Spleen (tissue), 11 donors: ENCODE data around the gene INTS1. TPM values are rescaled to one million over a fixed set of nuclear protein-coding genes. Genes with fewer than 3 reads are reported as not detected.

ENCODE experiments used
- DNase-seq: peaks from one replicate; pipeline ENCODE4 v3.0.0-alpha.2; 2020
- H3K27ac ChIP-seq, 8 donors: fragments of 200-600 bp; sonication (generic) in 7 of 8; 1 replicate in 4 of 8; 2 replicates in 4 of 8; pipeline versions ENCODE4 v1.5.0 to v1.8.0; 2016 to 2021; ENCODE audit warnings: inconsistent platforms in 4 of 8, mild to moderate bottlenecking in 4 of 8, moderate library complexity in 1 of 8
- H3K27me3 ChIP-seq, 7 donors: fragments of 200-600 bp; sonication (generic) in 6 of 7; replicated peaks in 1 of 7; 1 replicate in 4 of 7; 2 replicates in 3 of 7; pipeline versions ENCODE4 v1.5.0 to v1.8.0; 2016 to 2021; ENCODE audit warnings: inconsistent platforms in 3 of 7, mild to moderate bottlenecking in 1 of 7
- H3K36me3 ChIP-seq, 6 donors: fragments of 200-600 bp; sonication (generic) in 5 of 6; 1 replicate in 4 of 6; 2 replicates in 2 of 6; pipeline versions ENCODE4 v1.5.0 to v1.8.0; 2016 to 2021; ENCODE audit warnings: inconsistent platforms in 2 of 6
- H3K4me1 ChIP-seq, 6 donors: fragments of 200-600 bp; sonication (generic) in 5 of 6; 1 replicate in 3 of 6; 2 replicates in 3 of 6; pipeline versions ENCODE4 v1.5.0 to v1.8.0; 2016 to 2021; ENCODE audit warnings: inconsistent platforms in 3 of 6
- H3K4me3 ChIP-seq, 8 donors: fragments of 200-600 bp; sonication (generic) in 7 of 8; 1 replicate in 4 of 8; 2 replicates in 4 of 8; pipeline versions ENCODE4 v1.5.0 to v1.8.0; 2016 to 2021; ENCODE audit warnings: inconsistent platforms in 4 of 8, mild to moderate bottlenecking in 4 of 8, moderate library complexity in 2 of 8
- H3K9me3 ChIP-seq, 8 donors: fragments of 200-600 bp; sonication (generic) in 7 of 8; 1 replicate in 4 of 8; 2 replicates in 4 of 8; pipeline versions ENCODE4 v1.5.0 to v1.8.0; 2016 to 2021; ENCODE audit warnings: inconsistent platforms in 4 of 8
- POLR2A ChIP-seq, 3 donors: fragments of 450-650 bp; IDR thresholded peaks; one replicate each; pipeline ENCODE4 v1.5.1; 2017; ENCODE audit warnings: antibody characterized with exemption in 3 of 3, mild to moderate bottlenecking in 1 of 3
- POLR2AphosphoS5 ChIP-seq, 3 donors: sonication (generic); formaldehyde crosslinking; IDR thresholded peaks; one replicate each; pipeline ENCODE4 v1.5.1; 2017; ENCODE audit warnings: antibody characterized with exemption in 3 of 3
- WGBS, 5 donors: extraction: QIAGEN DNeasy Blood & Tissue Kit in 3 of 5; methylation state at CpG; one replicate each; pipeline versions ENCODE4 v1.1.5 to v1.1.7; 2013 to 2018; 5-methylcytosine and 5-hydroxymethylcytosine counted together
- intact Hi-C: fragments of 100-400 bp; cut with DNase I; formaldehyde crosslinking; loops from one replicate; pipeline ENCODE4 v1.15.0; 2023; ENCODE audit warnings: low total_unique reads
- polyA plus RNA-seq, 3 donors: library from polyadenylated mRNA; stranded (reverse); fragments of 200-250 nt; gene quantifications; one replicate each; pipeline ENCODE4 v1.2.1, GENCODE V29; 2013
- total RNA-seq, 7 donors: library from RNA; depleted of rRNA in 3 of 7; stranded (reverse); fragments of >200 nt in 3 of 7; fragmentation: NEBNext Ultra II Directional in 4 of 7; extraction: Animal tissue kit (Norgen Biotek cat#: 25700) in 4 of 7; gene quantifications; one replicate each; pipeline versions ENCODE4 v1.1.0 to v1.2.1, GENCODE V29; 2016 to 2021
- TF ChIP-seq, protein P1 (sequence below), 11 experiments: fragments of 200-600 bp in 7 of 11; fragments of 450-650 bp in 4 of 11; sonication (generic) in 4 of 11; IDR thresholded peaks in 8 of 11; conservative IDR thresholded peaks in 3 of 11; 1 replicate in 7 of 11; 2 replicates in 4 of 11; pipeline versions ENCODE4 v1.4.0 to v1.8.0; 2016 to 2021; ENCODE audit warnings: antibody characterized with exemption in 11 of 11, inconsistent platforms in 4 of 11, mild to moderate bottlenecking in 1 of 11
- donor health status: healthy with polysubstance abuse.
- donor health status: DM: no; HTN: no; CAD: no; lungs with moderate emphysema.
- donor health status: DM: no; HTN: no; CAD: no.
- donor health status: Bipolar disorder and iron deficiency.
- donor health status: healthy.
- donor health status: DM: no; HTN: no; CAD: no.
- donor health status: DM: yes; HTN: yes; CAD: no.

INTS1 gene
- total and polyA plus RNA-seq, 10 donors = 47.3 to 126 (median 79.7) TPM

GRCh38 chr7:1513657-1514095 is 9.5 kb upstream of the INTS1 start:
- peak overlapping the region in 6 of 8 donors; percentile 25 to 77 (median 67) for H3K27ac ChIP-seq
- no peaks in the 10 kb centered on the region for H3K36me3 ChIP-seq
- no peak for TF ChIP-seq POLR2A (IDR thresholded peaks at IDR 0.05)
- TF ChIP-seq, protein P1, sequence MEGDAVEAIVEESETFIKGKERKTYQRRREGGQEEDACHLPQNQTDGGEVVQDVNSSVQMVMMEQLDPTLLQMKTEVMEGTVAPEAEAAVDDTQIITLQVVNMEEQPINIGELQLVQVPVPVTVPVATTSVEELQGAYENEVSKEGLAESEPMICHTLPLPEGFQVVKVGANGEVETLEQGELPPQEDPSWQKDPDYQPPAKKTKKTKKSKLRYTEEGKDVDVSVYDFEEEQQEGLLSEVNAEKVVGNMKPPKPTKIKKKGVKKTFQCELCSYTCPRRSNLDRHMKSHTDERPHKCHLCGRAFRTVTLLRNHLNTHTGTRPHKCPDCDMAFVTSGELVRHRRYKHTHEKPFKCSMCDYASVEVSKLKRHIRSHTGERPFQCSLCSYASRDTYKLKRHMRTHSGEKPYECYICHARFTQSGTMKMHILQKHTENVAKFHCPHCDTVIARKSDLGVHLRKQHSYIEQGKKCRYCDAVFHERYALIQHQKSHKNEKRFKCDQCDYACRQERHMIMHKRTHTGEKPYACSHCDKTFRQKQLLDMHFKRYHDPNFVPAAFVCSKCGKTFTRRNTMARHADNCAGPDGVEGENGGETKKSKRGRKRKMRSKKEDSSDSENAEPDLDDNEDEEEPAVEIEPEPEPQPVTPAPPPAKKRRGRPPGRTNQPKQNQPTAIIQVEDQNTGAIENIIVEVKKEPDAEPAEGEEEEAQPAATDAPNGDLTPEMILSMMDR (IDR thresholded peaks at IDR 0.05 in 8 of 11, conservative IDR thresholded peaks at IDR 0.05 in 3 of 11) = no peak
- TF ChIP-seq POLR2AphosphoS5 (IDR thresholded peaks at IDR 0.05) = no peak
- peaks cover 0 to 21% (median 0%) of the 10 kb centered on the region in 7 donors for H3K27me3 ChIP-seq
- H3K4me1 ChIP-seq = peaks cover 0 to 47% (median 35%) of the 10 kb centered on the region in 6 donors
- 17 to 31% (median 24%) methylated on average over 17 to 20 of the region's 20 CpGs for WGBS, 5 donors
- intact Hi-C loops = no loop called here
- DNase-seq = no peak
- peak overlapping the region in 1 of 8 donors; percentile 47 for H3K4me3 ChIP-seq
- H3K9me3 ChIP-seq = peaks cover 0 to 2% (median under 1%) of the 10 kb centered on the region in 8 donors

GRCh38 chr7:1512781-1513656 is 8.8 kb upstream of the INTS1 start:
- peaks cover 0 to 21% (median 0%) of the 10 kb centered on the region in 7 donors for H3K27me3 ChIP-seq
- intact Hi-C loops = no loop called here
- no peak for TF ChIP-seq POLR2A (IDR thresholded peaks at IDR 0.05)
- TF ChIP-seq POLR2AphosphoS5 (IDR thresholded peaks at IDR 0.05) = peak; percentile 33 to 78 (median 68)
- WGBS, 5 donors = 13 to 38% (median 20%) methylated on average over 19 to 35 of the region's 35 CpGs
- DNase-seq = peak; percentile 91
- H3K27ac ChIP-seq = peak overlapping the region in 6 of 8 donors; percentile 25 to 77 (median 67)
- no peaks in the 10 kb centered on the region for H3K36me3 ChIP-seq
- H3K4me1 ChIP-seq = peaks cover 0 to 49% (median 35%) of the 10 kb centered on the region in 6 donors
- no peaks in the 10 kb centered on the region for H3K9me3 ChIP-seq
- peak overlapping the region in 1 of 8 donors; percentile 47 for H3K4me3 ChIP-seq

DNA sequence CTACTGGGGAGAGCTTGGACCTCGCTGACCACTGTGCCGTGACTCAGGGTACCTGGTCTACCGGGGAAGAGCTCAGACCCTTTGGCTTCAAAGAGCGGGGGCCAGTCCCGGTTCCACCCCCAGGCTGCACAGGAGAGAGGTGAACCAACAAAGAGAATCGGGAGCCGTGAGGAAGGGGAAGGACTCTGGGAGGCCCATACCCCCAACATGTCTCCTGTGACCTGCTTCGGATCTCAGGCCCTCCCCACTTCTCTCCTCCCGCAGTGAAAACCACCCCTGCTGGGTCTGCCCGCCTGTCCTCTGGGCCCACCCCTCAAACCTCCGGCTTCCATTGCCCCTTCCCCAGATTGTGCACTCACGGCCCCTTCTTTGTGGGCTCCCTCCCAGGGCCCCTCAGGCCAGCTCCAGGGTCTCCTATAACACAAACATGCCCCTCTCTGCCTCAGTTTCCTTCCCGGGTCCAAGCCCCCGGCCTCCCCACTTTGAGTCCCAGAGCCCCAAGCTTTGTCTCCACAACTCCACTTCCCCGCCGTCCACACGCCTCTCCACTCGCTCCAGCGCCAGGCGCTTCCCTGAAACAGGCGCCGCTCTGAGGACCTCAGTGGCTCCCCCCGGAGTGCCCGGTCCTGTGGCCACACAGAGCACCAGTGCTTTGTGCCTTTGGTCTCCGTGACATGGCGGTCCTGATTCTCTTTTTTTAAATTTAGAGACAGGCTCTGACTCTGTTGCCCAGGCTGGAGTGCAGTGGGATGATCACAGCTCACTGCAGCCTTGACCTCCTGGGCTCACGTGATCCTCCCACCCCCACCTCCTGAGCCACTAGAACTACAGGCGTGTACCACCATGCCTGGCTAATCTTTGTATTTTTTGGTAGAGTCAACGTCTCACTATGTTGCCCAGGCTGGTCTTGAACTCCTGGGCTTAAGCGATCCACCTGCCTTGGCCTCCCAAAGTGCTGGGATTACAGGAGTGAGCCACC is 7.5 kb upstream of the INTS1 start:
- Histone ChIP-seq H3K4me3 (no peak overlapping the region), H3K9me3 (no peaks in the 10 kb centered on the region), H3K36me3 (no peaks in the 10 kb centered on the region), H3K27me3 (peaks cover 0 to 21% (median 0%) of the 10 kb centered on the region in 7 donors), H3K27ac (peak overlapping the region in 2 of 8 donors; percentile 67 to 77), H3K4me1 (peaks cover 0 to 61% (median 40%) of the 10 kb centered on the region in 6 donors)
- TF ChIP-seq POLR2AphosphoS5 (IDR thresholded peaks at IDR 0.05) (no peak), POLR2A (IDR thresholded peaks at IDR 0.05) (no peak)
- TF ChIP-seq, protein P1 (IDR thresholded peaks at IDR 0.05 in 8 of 11, conservative IDR thresholded peaks at IDR 0.05 in 3 of 11) = no peak
- intact Hi-C loops = no loop called here
- DNase-seq = peak; percentile 78
- WGBS, 5 donors = 61 to 75% (median 67%) methylated on average over 27 to 30 of the region's 30 CpGs

DNA sequence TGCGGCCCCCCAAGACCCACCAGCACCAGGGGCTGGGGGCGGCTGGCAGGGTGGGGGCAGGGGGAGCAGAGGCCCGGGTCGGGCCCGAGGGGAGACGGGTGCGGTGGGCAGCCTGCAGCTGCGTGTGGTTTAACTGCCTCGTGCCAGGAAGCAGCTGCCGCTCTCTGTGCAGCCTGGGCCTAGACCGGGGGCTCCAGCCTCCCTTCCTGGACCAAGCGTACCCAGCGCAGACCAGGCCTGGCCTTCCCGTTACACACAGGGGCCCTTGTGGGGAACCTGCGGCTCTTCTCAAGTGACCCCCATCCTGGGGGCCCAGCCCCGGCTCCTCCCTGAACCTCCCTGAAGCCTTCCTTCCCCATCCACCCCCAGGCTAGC is 6.6 kb upstream of the INTS1 start:
- DNase-seq = peak; percentile 82
- intact Hi-C loops = no loop called here
- H3K27me3 ChIP-seq = peaks cover 0 to 24% (median 0%) of the 10 kb centered on the region in 7 donors
- TF ChIP-seq POLR2AphosphoS5 (IDR thresholded peaks at IDR 0.05) = peak in 2 of 3 donors; percentile 55 to 76
- no peak for TF ChIP-seq POLR2A (IDR thresholded peaks at IDR 0.05)
- 32 to 43% (median 34%) methylated on average over 13 to 16 of the region's 16 CpGs for WGBS, 5 donors
- no peaks in the 10 kb centered on the region for H3K9me3 ChIP-seq
- H3K36me3 ChIP-seq = no peaks in the 10 kb centered on the region
- H3K4me1 ChIP-seq = peaks cover 0 to 68% (median 46%) of the 10 kb centered on the region in 6 donors
- no peak overlapping the region for H3K4me3 ChIP-seq
- peak overlapping the region in 1 of 8 donors; percentile 27 for H3K27ac ChIP-seq
